Measurements from ENCODE around the gene CATSPER3. TPM values are rescaled to one million over a fixed set of nuclear protein-coding genes. Genes with fewer than 3 reads are reported as not detected.

Gene CATSPER3
- total RNA-seq, 4 donors from 2014 or later: 0.34 TPM; not detected in 3

DNA sequence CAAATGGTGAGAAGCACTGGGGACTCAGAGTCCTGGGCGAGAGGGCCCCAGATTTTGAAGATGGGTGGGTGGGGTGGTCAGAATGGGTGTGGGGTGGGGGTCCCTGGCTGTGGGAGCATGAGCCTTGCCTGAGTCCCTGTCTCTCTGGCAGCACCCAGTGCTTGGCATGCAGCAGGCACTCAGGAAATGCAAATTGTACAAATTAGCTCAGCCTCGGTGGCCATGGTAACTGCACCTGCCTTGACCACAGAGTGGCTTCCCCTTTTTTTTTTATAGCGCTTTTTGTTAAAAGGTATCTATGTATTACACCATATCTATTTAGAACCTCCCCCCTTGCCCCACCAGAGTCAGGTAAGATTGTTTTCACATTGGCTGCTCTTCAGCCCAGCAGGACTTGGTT lies 85.6 kb downstream of the CATSPER3 start:
- no peak for DNase-seq (ENCODE audit: low spot score in 2 of 2)
- Histone ChIP-seq H3K36me3 (no peaks in the 10 kb centered on the region), H3K27me3 (peaks cover 84% of the 10 kb centered on the region), H3K27ac (no peak overlapping the region), H3K4me3 (no peak overlapping the region), H3K9me3 (no peaks in the 10 kb centered on the region), H3K4me1 (no peaks in the 10 kb centered on the region)
- WGBS: 70% methylated on average over 3 of the region's 3 CpGs
- TF ChIP-seq POLR2AphosphoS5 (IDR thresholded peaks at IDR 0.05): no peak
- no peak for TF ChIP-seq POLR2A (IDR thresholded peaks at IDR 0.05)
- TF ChIP-seq CTCF (IDR thresholded peaks at IDR 0.05): no peak
- TF ChIP-seq EP300 (IDR thresholded peaks at IDR 0.05): no peak

DNA sequence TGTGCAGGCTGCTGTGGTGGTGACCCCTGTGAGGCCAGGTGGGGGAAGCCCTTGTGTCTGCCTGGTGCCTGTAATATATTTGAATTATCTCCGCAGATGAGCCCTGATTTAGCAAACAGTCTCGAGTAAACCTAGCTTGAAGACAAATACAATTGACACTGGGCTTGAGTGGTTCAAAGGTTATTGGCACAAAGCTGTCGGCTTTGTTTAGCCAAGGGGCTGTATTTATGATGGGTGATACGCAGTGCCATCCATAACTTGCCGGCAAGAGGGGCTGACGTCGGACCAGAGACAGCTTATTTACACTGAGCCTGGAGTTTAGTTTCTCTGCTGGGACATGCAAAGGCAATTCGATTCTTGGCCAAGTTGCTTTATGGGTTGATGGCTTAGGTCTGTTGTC lies 86.3 kb downstream of the CATSPER3 start:
- Histone ChIP-seq H3K4me1 (no peaks in the 10 kb centered on the region), H3K9me3 (no peaks in the 10 kb centered on the region), H3K4me3 (no peak overlapping the region), H3K36me3 (no peaks in the 10 kb centered on the region), H3K27ac (no peak overlapping the region), H3K27me3 (peaks cover 81% of the 10 kb centered on the region)
- TF ChIP-seq CTCF (IDR thresholded peaks at IDR 0.05) (no peak), EP300 (IDR thresholded peaks at IDR 0.05) (no peak), POLR2AphosphoS5 (IDR thresholded peaks at IDR 0.05) (no peak), POLR2A (IDR thresholded peaks at IDR 0.05) (no peak)
- no peak for DNase-seq (ENCODE audit: low spot score in 2 of 2)
- WGBS: 38% methylated on average over 7 of the region's 8 CpGs

DNA sequence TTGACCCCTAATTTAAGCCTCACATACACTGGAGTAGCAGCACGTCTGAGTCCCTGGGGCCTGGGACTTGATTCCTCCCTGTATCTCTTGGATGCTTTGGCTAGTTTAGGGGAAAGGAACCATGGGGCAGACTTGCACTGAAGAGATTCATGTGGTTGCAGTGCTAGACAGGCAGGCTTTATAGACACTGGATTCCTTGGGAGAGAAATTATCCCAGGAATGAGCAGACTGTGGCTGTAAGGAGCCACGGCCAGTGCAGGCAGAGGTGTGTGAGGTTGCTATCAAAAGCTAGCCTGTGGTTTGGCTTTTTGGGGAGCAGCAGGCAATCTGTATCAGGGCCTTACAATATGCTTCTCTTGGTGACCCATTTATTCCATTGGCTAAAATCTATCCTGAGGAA lies 86.8 kb downstream of the CATSPER3 start:
- Histone ChIP-seq H3K9me3 (no peaks in the 10 kb centered on the region), H3K27ac (no peak overlapping the region), H3K27me3 (peaks cover 80% of the 10 kb centered on the region), H3K36me3 (no peaks in the 10 kb centered on the region), H3K4me1 (no peaks in the 10 kb centered on the region), H3K4me3 (no peak overlapping the region)
- DNase-seq (ENCODE audit: low spot score in 2 of 2): no peak
- WGBS: 67% methylated on average over 1 of the region's 2 CpGs
- TF ChIP-seq EP300 (IDR thresholded peaks at IDR 0.05) (no peak), POLR2AphosphoS5 (IDR thresholded peaks at IDR 0.05) (no peak), POLR2A (IDR thresholded peaks at IDR 0.05) (no peak), CTCF (IDR thresholded peaks at IDR 0.05) (no peak)

GRCh38 chr5:135055396-135055795 lies 87.7 kb downstream of the CATSPER3 start:
- no peak for TF ChIP-seq POLR2AphosphoS5 (IDR thresholded peaks at IDR 0.05)
- TF ChIP-seq CTCF (IDR thresholded peaks at IDR 0.05): no peak
- no peak for TF ChIP-seq POLR2A (IDR thresholded peaks at IDR 0.05)
- no peak for TF ChIP-seq EP300 (IDR thresholded peaks at IDR 0.05)
- Histone ChIP-seq H3K36me3 (no peaks in the 10 kb centered on the region), H3K4me3 (no peak overlapping the region), H3K4me1 (no peaks in the 10 kb centered on the region), H3K27ac (no peak overlapping the region), H3K27me3 (peaks cover 76% of the 10 kb centered on the region), H3K9me3 (no peaks in the 10 kb centered on the region)
- 67% methylated on average over 5 of the region's 5 CpGs for WGBS
- DNase-seq (ENCODE audit: low spot score in 2 of 2): no peak

DNA sequence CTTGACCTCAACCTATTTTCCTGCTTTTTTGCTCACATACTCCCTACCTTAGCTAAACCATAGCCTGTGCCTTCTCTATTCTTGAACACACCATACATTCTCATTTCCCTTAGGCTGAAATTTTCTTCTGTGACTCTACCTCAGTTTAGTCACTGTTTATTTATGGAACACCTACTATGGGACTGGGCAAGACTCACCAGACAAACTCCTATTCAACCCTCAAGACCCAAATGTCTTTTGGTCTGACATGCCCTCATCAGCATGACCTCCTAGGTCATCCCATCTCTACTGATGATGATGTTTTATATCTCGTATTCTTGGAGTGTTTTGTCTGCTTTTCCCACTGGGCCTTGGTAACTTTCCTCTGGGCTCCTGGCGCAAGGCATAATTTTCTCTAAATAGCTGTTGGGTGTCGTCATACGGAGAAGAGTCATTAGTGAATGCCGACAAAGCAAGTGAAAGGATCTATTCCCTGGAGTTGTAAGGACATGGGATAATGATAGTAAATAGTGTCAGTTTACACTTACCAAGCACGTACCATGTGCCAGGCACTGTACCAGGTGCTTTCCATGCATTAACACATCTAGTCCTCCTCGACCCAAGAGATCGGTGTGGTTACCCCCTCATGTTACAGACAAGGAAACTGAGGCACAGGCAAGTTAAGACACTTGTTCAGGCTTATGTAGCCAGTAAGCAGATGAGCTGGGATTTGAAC lies 88.8 kb downstream of the CATSPER3 start:
- no peak overlapping the region for H3K27ac ChIP-seq
- no peak for TF ChIP-seq CTCF (IDR thresholded peaks at IDR 0.05)
- no peak for TF ChIP-seq EP300 (IDR thresholded peaks at IDR 0.05)
- no peak for TF ChIP-seq POLR2A (IDR thresholded peaks at IDR 0.05)
- TF ChIP-seq POLR2AphosphoS5 (IDR thresholded peaks at IDR 0.05): no peak
- WGBS: 81% methylated on average over 8 of the region's 8 CpGs

More for the DNA sequence above, 88.8 kb downstream of the CATSPER3 start:
- no peak for DNase-seq (ENCODE audit: low spot score in 2 of 2)
- Histone ChIP-seq H3K4me3 (no peak overlapping the region), H3K9me3 (no peaks in the 10 kb centered on the region), H3K27me3 (peaks cover 65% of the 10 kb centered on the region), H3K4me1 (no peaks in the 10 kb centered on the region), H3K36me3 (no peaks in the 10 kb centered on the region)

Measured in suprapubic skin (tissue), 4 donors.